Measurements from ENCODE around the gene GGA1.

The GGA1 gene

DNA sequence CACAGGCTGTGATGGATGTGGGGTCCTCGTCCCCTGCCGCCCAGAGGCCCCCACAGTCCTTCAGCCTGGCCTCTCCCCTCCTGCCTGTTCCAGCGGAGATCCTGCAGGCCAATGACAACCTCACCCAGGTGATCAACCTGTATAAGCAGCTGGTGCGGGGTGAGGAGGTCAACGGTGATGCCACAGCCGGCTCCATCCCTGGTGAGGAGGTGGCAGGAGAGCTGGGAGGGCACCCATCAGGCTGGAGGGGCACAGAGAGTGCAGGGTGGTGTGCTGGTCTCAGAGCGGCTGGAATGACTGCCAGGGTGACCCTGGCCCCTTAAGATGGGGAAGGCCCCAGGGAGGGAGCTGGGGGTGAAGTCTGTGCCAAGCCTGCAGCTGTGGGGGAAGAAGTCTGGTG is 16.2 kb downstream of the GGA1 start:
- H3K4me3 ChIP-seq (ENCODE audit: low read depth, low read length): no peak overlapping the region
- TF ChIP-seq CTCF (IDR thresholded peaks at IDR 0.05; ENCODE audit: low read depth, low read length): no peak
- DNase-seq (ENCODE audit: low read depth, low spot score): no peak
- in situ Hi-C loops (cut with HindIII; ENCODE audit: low sequenced_read_pairs): no loop called here

GRCh38 chr22:37625737-37626136 is 17.1 kb downstream of the GGA1 start:
- no peak overlapping the region for H3K4me3 ChIP-seq (ENCODE audit: low read depth, low read length)
- in situ Hi-C loops (cut with HindIII; ENCODE audit: low sequenced_read_pairs): no loop called here
- no peak for DNase-seq (ENCODE audit: low read depth, low spot score)
- TF ChIP-seq CTCF (IDR thresholded peaks at IDR 0.05; ENCODE audit: low read depth, low read length): no peak

GRCh38 chr22:37626144-37626543 is 17.5 kb downstream of the GGA1 start:
- in situ Hi-C loops (cut with HindIII; ENCODE audit: low sequenced_read_pairs): no loop called here
- no peak for TF ChIP-seq CTCF (IDR thresholded peaks at IDR 0.05; ENCODE audit: low read depth, low read length)
- no peak for DNase-seq (ENCODE audit: low read depth, low spot score)
- H3K4me3 ChIP-seq (ENCODE audit: low read depth, low read length): no peak overlapping the region

GRCh38 chr22:37626556-37627075 is 18.0 kb downstream of the GGA1 start:
- DNase-seq (ENCODE audit: low read depth, low spot score): no peak
- in situ Hi-C loops (cut with HindIII; ENCODE audit: low sequenced_read_pairs): no loop called here
- TF ChIP-seq CTCF (IDR thresholded peaks at IDR 0.05; ENCODE audit: low read depth, low read length): no peak
- no peak overlapping the region for H3K4me3 ChIP-seq (ENCODE audit: low read depth, low read length)

GRCh38 chr22:37627121-37627520 is 18.5 kb downstream of the GGA1 start:
- in situ Hi-C loops (cut with HindIII; ENCODE audit: low sequenced_read_pairs): no loop called here
- DNase-seq (ENCODE audit: low read depth, low spot score): no peak
- TF ChIP-seq CTCF (IDR thresholded peaks at IDR 0.05; ENCODE audit: low read depth, low read length): no peak
- H3K4me3 ChIP-seq (ENCODE audit: low read depth, low read length): no peak overlapping the region

- no peak overlapping the region for H3K4me3 ChIP-seq (ENCODE audit: low read depth, low read length)
- no peak for TF ChIP-seq CTCF (IDR thresholded peaks at IDR 0.05; ENCODE audit: low read depth, low read length)
- no peak for DNase-seq (ENCODE audit: low read depth, low spot score)
- in situ Hi-C loops (cut with HindIII; ENCODE audit: low sequenced_read_pairs): no loop called here
Measured at GRCh38 chr22:37627545-37627944, 18.9 kb downstream of the GGA1 start.

- in situ Hi-C loops (cut with HindIII; ENCODE audit: low sequenced_read_pairs): no loop called here
Measured at GRCh38 chr22:37628830-37629229, 20.2 kb downstream of the GGA1 start.

More at GRCh38 chr22:37628830-37629229, 20.2 kb downstream of the GGA1 start:
- H3K4me3 ChIP-seq (ENCODE audit: low read depth, low read length): no peak overlapping the region
- TF ChIP-seq CTCF (IDR thresholded peaks at IDR 0.05; ENCODE audit: low read depth, low read length): no peak
- DNase-seq (ENCODE audit: low read depth, low spot score): no peak
